ENCODE results near the gene ASXL3.

DNA sequence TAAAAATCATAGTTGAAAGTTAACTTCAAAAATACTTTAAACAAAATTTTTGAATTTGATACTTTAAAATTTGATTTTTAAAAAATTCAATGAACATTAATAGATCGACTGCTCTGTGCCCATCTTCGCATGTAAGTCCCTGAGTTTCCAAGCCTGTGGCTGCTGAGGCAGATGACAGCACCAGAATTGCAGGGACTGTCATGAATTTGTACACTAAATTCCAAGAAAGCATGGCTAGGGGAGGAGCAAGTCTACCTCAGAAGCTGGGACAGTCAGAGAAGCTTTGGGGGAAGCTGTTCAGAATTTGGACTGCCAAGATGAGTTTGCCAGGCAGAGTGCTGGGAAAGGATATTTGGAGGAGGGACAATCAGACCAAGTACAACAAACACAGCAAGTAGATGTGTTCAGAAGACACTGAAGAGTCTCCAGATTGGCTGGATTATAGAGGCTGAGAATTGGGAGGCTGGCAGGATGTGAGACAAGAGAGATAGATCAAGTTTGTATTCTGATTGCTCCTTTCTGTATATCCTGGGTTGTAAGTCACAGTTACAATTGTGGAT lies 79.0 kb downstream of the ASXL3 start:
- TF ChIP-seq, protein P1, sequence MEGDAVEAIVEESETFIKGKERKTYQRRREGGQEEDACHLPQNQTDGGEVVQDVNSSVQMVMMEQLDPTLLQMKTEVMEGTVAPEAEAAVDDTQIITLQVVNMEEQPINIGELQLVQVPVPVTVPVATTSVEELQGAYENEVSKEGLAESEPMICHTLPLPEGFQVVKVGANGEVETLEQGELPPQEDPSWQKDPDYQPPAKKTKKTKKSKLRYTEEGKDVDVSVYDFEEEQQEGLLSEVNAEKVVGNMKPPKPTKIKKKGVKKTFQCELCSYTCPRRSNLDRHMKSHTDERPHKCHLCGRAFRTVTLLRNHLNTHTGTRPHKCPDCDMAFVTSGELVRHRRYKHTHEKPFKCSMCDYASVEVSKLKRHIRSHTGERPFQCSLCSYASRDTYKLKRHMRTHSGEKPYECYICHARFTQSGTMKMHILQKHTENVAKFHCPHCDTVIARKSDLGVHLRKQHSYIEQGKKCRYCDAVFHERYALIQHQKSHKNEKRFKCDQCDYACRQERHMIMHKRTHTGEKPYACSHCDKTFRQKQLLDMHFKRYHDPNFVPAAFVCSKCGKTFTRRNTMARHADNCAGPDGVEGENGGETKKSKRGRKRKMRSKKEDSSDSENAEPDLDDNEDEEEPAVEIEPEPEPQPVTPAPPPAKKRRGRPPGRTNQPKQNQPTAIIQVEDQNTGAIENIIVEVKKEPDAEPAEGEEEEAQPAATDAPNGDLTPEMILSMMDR (conservative IDR thresholded peaks at IDR 0.05; ENCODE audit: low read depth, low read length), result no peak
- TF ChIP-seq EZH2 (IDR thresholded peaks at IDR 0.05; ENCODE audit: borderline replicate concordance, low read depth, low read length, poor library complexity, severe bottlenecking), result no peak
